ENCODE results near the gene HIRA.

DNA sequence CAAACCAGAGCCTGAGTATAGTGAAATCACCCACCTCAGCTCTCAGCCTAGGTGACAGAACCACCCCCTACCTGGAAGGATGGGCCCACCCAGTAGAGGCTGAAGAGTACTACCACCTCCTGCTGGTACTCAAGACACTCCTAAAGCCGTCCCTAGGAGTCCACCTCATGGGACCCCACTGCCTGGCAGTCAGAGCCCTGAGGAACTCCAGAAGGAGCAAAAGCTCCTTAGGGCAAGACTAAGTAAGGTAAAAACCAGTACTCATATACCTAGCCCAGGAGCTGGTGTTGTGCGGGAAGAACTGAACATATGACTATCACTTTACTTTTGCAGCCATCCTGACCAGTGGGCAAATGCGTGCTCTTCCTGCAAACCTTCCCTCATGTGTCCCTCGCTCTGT, 36.3 kb downstream of the HIRA start:
- no peak for TF ChIP-seq CTCF (IDR thresholded peaks at IDR 0.05)
- TF ChIP-seq POLR2AphosphoS5 (IDR thresholded peaks at IDR 0.05), result no peak

Measured in stomach (tissue), 4 donors.